Ishikawa (cell line): ENCODE data around the gene SEMA5A.

Experiments
- CEBPB ChIP-seq: IDR thresholded peaks from 2 replicates; pipeline ENCODE4 v1.6.1; 2012
- CREB1 ChIP-seq: IDR thresholded peaks from 2 replicates; pipeline ENCODE4 v1.6.1; 2012; ENCODE audit warnings: low read depth
- EGR1 ChIP-seq: IDR thresholded peaks from 2 replicates; pipeline ENCODE4 v1.6.1; 2012
- EP300 ChIP-seq: IDR thresholded peaks from 2 replicates; pipeline ENCODE4 v1.6.1; 2012; ENCODE audit warnings: borderline replicate concordance
- FOXM1 ChIP-seq: IDR thresholded peaks from 2 replicates; pipeline ENCODE4 v1.6.1; 2012; ENCODE audit warnings: low read depth, borderline replicate concordance
- NFIC ChIP-seq: IDR thresholded peaks from 2 replicates; pipeline ENCODE4 v1.6.1; 2012
- RAD21 ChIP-seq: IDR thresholded peaks from 2 replicates; pipeline ENCODE4 v1.6.1; 2012; ENCODE audit warnings: low read depth
- TAF1 ChIP-seq: IDR thresholded peaks from 2 replicates; pipeline ENCODE4 v1.6.1; 2012; ENCODE audit warnings: low read depth, mild to moderate bottlenecking
- TCF12 ChIP-seq: IDR thresholded peaks from 2 replicates; pipeline ENCODE4 v1.6.1; 2012; ENCODE audit warnings: low read depth
- TEAD4 ChIP-seq: IDR thresholded peaks from 2 replicates; pipeline ENCODE4 v1.6.1; 2012
- YY1 ChIP-seq: IDR thresholded peaks from 2 replicates; pipeline ENCODE4 v1.6.1; 2012; ENCODE audit warnings: low read depth
- ZBTB7A ChIP-seq: IDR thresholded peaks from 2 replicates; pipeline ENCODE4 v1.6.1; 2012; ENCODE audit warnings: low read depth
- TF ChIP-seq, protein P1 (sequence below): IDR thresholded peaks from 2 replicates; pipeline ENCODE4 v1.6.1; 2012; ENCODE audit warnings: low read depth, mild to moderate bottlenecking
- TF ChIP-seq, protein P2 (sequence below): IDR thresholded peaks from 2 replicates; pipeline ENCODE4 v1.6.1; 2012
- TF ChIP-seq, protein P3 (sequence below): IDR thresholded peaks from 2 replicates; pipeline ENCODE4 v1.6.1; 2012

Gene SEMA5A

DNA sequence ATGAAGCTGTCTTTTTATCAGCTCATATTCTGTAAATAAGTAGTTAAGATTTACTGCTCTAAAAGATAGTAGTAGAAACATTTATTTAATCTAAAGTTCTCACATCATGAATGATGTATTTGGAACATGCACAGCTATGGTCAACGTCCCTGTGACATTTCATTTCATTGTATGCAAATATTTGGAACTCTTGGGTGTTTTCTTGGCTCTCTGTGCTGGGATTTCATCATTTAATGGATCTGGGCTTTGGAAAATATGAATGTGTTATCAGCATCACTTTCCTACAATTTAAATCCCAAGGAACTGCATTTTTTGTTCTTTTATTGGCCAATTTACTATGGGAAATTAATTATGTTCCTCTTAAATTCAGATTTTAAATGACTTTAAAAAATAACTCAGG lies 462.9 kb downstream of the SEMA5A start:
- no peak for TF ChIP-seq EP300
- no peak for TF ChIP-seq EGR1
- TF ChIP-seq, protein P1, sequence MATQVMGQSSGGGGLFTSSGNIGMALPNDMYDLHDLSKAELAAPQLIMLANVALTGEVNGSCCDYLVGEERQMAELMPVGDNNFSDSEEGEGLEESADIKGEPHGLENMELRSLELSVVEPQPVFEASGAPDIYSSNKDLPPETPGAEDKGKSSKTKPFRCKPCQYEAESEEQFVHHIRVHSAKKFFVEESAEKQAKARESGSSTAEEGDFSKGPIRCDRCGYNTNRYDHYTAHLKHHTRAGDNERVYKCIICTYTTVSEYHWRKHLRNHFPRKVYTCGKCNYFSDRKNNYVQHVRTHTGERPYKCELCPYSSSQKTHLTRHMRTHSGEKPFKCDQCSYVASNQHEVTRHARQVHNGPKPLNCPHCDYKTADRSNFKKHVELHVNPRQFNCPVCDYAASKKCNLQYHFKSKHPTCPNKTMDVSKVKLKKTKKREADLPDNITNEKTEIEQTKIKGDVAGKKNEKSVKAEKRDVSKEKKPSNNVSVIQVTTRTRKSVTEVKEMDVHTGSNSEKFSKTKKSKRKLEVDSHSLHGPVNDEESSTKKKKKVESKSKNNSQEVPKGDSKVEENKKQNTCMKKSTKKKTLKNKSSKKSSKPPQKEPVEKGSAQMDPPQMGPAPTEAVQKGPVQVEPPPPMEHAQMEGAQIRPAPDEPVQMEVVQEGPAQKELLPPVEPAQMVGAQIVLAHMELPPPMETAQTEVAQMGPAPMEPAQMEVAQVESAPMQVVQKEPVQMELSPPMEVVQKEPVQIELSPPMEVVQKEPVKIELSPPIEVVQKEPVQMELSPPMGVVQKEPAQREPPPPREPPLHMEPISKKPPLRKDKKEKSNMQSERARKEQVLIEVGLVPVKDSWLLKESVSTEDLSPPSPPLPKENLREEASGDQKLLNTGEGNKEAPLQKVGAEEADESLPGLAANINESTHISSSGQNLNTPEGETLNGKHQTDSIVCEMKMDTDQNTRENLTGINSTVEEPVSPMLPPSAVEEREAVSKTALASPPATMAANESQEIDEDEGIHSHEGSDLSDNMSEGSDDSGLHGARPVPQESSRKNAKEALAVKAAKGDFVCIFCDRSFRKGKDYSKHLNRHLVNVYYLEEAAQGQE = no peak
- TF ChIP-seq ZBTB7A = no peak
- TF ChIP-seq YY1 = no peak
- no peak for TF ChIP-seq CEBPB
- TF ChIP-seq TCF12 = no peak
- TF ChIP-seq CREB1 = no peak
- TF ChIP-seq, protein P2, sequence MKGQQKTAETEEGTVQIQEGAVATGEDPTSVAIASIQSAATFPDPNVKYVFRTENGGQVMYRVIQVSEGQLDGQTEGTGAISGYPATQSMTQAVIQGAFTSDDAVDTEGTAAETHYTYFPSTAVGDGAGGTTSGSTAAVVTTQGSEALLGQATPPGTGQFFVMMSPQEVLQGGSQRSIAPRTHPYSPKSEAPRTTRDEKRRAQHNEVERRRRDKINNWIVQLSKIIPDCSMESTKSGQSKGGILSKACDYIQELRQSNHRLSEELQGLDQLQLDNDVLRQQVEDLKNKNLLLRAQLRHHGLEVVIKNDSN = no peak

DNA sequence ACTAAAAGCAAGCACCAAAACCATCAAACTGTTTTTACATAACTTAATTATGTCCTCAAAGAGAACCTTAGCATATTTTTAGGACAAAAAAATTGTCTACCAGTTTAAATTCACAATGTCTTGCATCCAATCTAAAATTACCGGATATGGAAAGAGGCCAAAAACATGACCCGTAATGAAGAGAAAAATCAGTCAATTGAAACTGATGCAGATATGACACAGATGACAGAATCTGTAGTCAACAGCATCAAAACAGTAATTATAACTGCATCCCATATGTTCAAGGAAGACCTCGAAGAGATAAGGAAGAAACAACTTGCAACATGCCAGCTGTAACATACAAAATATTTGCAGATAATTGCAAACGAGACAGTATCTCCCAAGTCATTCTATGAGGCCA lies 473.2 kb downstream of the SEMA5A start:
- TF ChIP-seq TAF1 (no peak), FOXM1 (no peak), RAD21 (no peak)

DNA sequence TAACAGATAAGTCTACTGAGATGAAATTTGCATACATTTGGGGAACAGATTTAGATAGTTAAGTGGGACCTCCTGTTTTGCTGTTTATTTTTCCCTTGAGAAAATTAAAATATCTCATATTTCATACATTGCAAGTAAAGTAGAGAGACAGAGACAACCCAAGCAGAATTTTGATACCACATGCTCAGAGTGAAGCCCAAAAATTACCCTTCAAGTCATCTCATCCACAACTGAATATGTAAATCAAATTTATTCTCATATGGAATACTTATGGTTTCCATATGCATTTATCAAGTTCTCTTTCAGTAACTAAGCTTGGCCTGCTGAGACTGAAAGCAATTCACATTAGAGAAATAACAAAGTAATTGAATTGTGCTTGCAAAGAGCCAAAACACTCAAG lies 474.4 kb downstream of the SEMA5A start:
- TF ChIP-seq NFIC (no peak), EP300 (no peak)

DNA sequence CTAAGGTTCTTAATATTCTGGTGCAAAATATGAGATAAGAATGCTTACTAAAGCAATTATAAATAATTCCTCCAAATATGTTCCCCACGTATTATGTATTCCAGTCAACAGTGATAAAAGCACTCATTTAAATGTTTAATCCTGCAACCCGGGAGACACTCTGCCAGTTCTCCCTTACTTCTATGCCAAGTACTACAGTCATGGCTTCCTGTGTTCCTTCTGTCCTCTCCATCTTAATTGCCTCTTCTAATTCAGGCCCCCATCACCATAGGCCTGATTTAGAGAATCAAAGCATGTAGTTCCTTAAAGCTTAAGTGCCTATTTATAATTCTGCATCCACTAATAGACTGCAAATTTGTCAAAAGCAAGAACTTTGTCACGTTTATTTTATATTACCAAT lies 474.8 kb downstream of the SEMA5A start:
- TF ChIP-seq TEAD4 (no peak), ZBTB7A (no peak), CEBPB (no peak), TAF1 (no peak), CREB1 (no peak), TCF12 (no peak), YY1 (no peak), NFIC (no peak), FOXM1 (no peak), EP300 (no peak)
- TF ChIP-seq, protein P1 = no peak

DNA sequence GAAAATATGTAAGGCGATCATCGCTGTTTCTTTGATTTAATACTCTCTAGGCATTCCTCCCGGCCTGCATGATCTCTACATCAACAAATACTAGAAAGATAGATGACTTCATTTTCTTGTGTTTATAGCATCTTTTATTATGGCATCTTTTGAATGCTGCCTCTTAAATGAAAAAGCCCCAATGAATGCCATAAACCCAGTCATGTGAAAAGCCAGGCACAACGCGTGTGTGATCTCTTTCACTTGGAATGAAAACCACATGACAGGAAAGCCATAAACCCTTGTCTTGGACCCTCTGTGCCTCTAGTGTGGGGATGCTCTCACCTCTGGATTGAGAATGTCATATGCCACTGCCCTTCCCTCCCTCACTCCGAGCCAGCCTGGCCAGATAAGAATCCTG lies 476.2 kb downstream of the SEMA5A start:
- TF ChIP-seq RAD21 (no peak), EGR1 (no peak), TCF12 (no peak), FOXM1 (no peak), YY1 (no peak), CREB1 (no peak), TAF1 (no peak), NFIC (no peak), EP300 (no peak)
- TF ChIP-seq, protein P2 = no peak
- TF ChIP-seq, protein P3, sequence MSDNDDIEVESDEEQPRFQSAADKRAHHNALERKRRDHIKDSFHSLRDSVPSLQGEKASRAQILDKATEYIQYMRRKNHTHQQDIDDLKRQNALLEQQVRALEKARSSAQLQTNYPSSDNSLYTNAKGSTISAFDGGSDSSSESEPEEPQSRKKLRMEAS = no peak

DNA sequence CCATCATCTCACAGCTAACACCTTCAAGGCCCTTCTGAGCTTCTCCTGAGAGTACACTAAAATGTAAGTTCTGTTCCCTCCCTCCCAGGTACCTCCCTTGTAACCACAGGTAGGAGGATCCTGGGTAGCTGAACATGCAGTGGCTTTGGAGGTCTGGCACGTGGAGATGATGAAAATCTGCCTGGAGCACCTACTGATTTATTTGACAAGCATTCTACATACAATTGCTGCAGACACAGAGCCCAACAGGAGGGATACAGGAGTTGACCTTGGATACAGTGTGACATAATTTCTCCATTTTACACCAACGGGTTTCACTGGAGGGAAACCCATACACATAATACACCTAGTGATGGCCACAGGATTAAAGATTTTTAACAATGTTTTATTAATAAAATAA lies 478.7 kb downstream of the SEMA5A start:
- TF ChIP-seq EP300 (no peak), CREB1 (no peak), CEBPB (no peak), TCF12 (no peak), EGR1 (no peak)
- TF ChIP-seq, protein P3 = no peak
- TF ChIP-seq, protein P1 = no peak
